GM12865 (cell line): ENCODE measurements around the gene SNCA.

Source experiments
- DNase-seq: peaks from one replicate; pipeline ENCODE4 v3.0.0; 2010; ENCODE audit warnings: low read depth
- H3K4me3 ChIP-seq: 2 replicates; pipeline ENCODE4 v1.5.1; 2011; ENCODE audit warnings: mild to moderate bottlenecking, low read depth, low read length, control low read depth
- TF ChIP-seq, protein P1 (sequence below): IDR thresholded peaks from 2 replicates; pipeline ENCODE4 v1.5.1; 2011; ENCODE audit warnings: low read length, control low read depth, low read depth, inconsistent platforms; ENCODE audit not compliant: insufficient read depth; ENCODE audit errors: missing control alignments

SNCA gene

GRCh38 chr4:89682808-89683207 is 154.2 kb downstream of the SNCA start:
- DNase-seq: no peak
- TF ChIP-seq, protein P1, sequence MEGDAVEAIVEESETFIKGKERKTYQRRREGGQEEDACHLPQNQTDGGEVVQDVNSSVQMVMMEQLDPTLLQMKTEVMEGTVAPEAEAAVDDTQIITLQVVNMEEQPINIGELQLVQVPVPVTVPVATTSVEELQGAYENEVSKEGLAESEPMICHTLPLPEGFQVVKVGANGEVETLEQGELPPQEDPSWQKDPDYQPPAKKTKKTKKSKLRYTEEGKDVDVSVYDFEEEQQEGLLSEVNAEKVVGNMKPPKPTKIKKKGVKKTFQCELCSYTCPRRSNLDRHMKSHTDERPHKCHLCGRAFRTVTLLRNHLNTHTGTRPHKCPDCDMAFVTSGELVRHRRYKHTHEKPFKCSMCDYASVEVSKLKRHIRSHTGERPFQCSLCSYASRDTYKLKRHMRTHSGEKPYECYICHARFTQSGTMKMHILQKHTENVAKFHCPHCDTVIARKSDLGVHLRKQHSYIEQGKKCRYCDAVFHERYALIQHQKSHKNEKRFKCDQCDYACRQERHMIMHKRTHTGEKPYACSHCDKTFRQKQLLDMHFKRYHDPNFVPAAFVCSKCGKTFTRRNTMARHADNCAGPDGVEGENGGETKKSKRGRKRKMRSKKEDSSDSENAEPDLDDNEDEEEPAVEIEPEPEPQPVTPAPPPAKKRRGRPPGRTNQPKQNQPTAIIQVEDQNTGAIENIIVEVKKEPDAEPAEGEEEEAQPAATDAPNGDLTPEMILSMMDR: no peak
- H3K4me3 ChIP-seq: no peak overlapping the region

- no peak overlapping the region for H3K4me3 ChIP-seq
- DNase-seq: no peak
- TF ChIP-seq, protein P1: no peak
These were observed 155.3 kb downstream of the SNCA start for GRCh38 chr4:89681671-89682070.

DNA sequence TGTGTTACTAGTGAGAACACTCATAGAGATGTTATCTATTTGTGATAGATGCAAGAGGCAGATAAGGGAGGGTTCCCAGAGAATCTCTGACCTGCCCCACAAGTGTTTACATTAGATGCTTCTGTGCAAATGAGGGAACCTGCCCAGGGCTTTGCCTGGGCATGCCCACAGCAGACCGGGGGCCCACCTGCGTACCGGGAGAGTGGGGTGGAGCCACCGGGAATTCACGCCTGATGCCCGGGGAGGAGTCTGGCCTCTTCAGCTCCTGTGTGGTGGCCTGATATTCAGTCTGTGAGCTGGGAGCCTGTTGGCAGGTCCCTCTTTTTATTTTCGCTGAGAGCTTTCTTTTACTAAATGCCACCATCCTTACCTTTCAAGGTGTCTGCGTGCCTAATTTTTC is 155.7 kb downstream of the SNCA start:
- no peak overlapping the region for H3K4me3 ChIP-seq
- DNase-seq: no peak
- TF ChIP-seq, protein P1: no peak

GRCh38 chr4:89674876-89675459 is 162.0 kb downstream of the SNCA start:
- DNase-seq: no peak
- no peak overlapping the region for H3K4me3 ChIP-seq
- TF ChIP-seq, protein P1: no peak
